Measurements from ENCODE around the gene DDX46. TPM values are rescaled to one million over a fixed set of nuclear protein-coding genes. Genes with fewer than 3 reads are reported as not detected.

DDX46 gene
- total and polyA plus RNA-seq, 2 of the 8 experiments (the other 6 are each of a cell fraction or from before 2014, with no cell fraction given): 22.6 to 110 TPM

DNA sequence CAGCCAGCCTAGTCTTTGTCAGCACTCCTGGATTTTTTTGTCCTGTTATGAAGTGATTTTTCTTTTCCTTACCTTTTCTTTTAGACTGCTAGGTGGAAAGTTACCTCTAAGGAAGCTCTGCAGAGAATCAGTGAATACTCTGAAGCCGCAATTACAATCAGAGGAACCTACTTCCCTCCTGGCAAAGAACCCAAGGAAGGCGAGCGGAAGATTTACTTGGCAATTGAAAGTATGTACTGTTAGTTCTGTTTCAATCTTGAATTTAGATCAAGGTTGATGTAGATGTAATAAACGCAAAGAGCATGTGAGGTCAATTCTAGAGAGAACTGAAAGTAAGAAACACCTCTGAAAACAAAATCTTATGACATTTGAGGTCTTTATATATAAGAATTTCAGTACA lies 60.2 kb downstream of the DDX46 start:
- no peak overlapping the region for H2AFZ ChIP-seq (ENCODE audit: low read length)
- ChIA-PET POLR2A (ENCODE audit: partially characterized antibody) (no interaction called here), CTCF (ENCODE audit: partially characterized antibody) (interaction anchor here (0.9 kb wide), 2 partner anchors 19 to 85 kb away, joined by 3 to 4 read pairs; no protein-coding TSS in a partner anchor)
- no peak overlapping the region for H2BK12ac ChIP-seq (ENCODE audit: low read depth, low read length)
- H3K4me2 ChIP-seq (ENCODE audit: insufficient read depth in 1 of 2, low read depth in 2 of 2, low read length in 2 of 2): no peak overlapping the region
- H4K5ac ChIP-seq (ENCODE audit: insufficient read length, low read depth, low read length): no peak overlapping the region
- no peak overlapping the region for H3K27ac ChIP-seq (ENCODE audit: low read depth, low read length)
- no peaks in the 10 kb centered on the region for H4K20me1 ChIP-seq (replicated peaks in 1 of 2; ENCODE audit: control insufficient read depth in 1 of 2, insufficient read depth in 2 of 2, low read length in 2 of 2)
- H3K4me1 ChIP-seq (replicated peaks in 1 of 4; ENCODE audit: control insufficient read depth in 3 of 4, insufficient read depth in 4 of 4, low read length in 3 of 4): no peaks in the 10 kb centered on the region
- H3K4me3 ChIP-seq (ENCODE audit: extremely low read depth in 1 of 4, insufficient read depth in 2 of 4, low read depth in 3 of 4, low read length in 4 of 4): no peak overlapping the region
- no peak overlapping the region for H2BK20ac ChIP-seq (ENCODE audit: low read length)
- FAIRE-seq (no peak), DNase-seq (ENCODE audit: low read depth in 1 of 2, low spot score in 2 of 2) (no peak)
- H3K9me3 ChIP-seq (ENCODE audit: insufficient read depth in 2 of 2, low read depth in 1 of 2, low read length in 1 of 2): no peaks in the 10 kb centered on the region
- peaks cover 11 to 79% (median 51%) of the 10 kb centered on the region in 4 experiments for H3K36me3 ChIP-seq (ENCODE audit: control insufficient read depth in 2 of 4, insufficient read depth in 4 of 4, low read length in 3 of 4)
- no peaks in the 10 kb centered on the region for H3K27me3 ChIP-seq (replicated peaks in 1 of 4; ENCODE audit: control insufficient read depth in 3 of 4, extremely low read depth in 1 of 4, insufficient read depth in 3 of 4, low read length in 3 of 4)
- no peak overlapping the region for H4K91ac ChIP-seq (replicated peaks; ENCODE audit: insufficient read length, low read length)
- H3K56ac ChIP-seq (replicated peaks; ENCODE audit: insufficient read length, low read depth, low read length): no peak overlapping the region
- H3K23me2 ChIP-seq (ENCODE audit: low read depth, low read length): no peaks in the 10 kb centered on the region
- H2BK120ac ChIP-seq (replicated peaks; ENCODE audit: low read depth, low read length): no peak overlapping the region
- no peak overlapping the region for H3K4ac ChIP-seq (replicated peaks; ENCODE audit: insufficient read length, low read depth, low read length)
- H2BK15ac ChIP-seq (ENCODE audit: low read length): no peak overlapping the region
- H2AK5ac ChIP-seq (ENCODE audit: low read depth, low read length): no peak overlapping the region
- no peak overlapping the region for H3K9ac ChIP-seq (replicated peaks in 1 of 4; ENCODE audit: extremely low read depth in 1 of 4, low read depth in 3 of 4, low read length in 3 of 4)
- no peaks in the 10 kb centered on the region for H3K79me2 ChIP-seq (ENCODE audit: control insufficient read depth in 1 of 2, insufficient read depth in 2 of 2, low read length in 2 of 2)
- WGBS, 2 experiments (ENCODE audit: extremely low coverage in 1 of 2, insufficient coverage in 1 of 2, insufficient read length in 1 of 2, insufficient replicate concordance in 2 of 2, low coverage in 1 of 2, low lambda C conversion rate in 2 of 2, missing lambda C conversion rate in 1 of 2): 99% methylated on average over 4 of the region's 4 CpGs; no CpG with 5 or more reads in 1 of the 2 experiments
- no peak overlapping the region for H3K14ac ChIP-seq (ENCODE audit: insufficient read length)
- no peak overlapping the region for H3K18ac ChIP-seq (ENCODE audit: extremely low read depth, low read length)
- TF ChIP-seq RBBP5 (IDR thresholded peaks at IDR 0.05; ENCODE audit: borderline replicate concordance, low read depth, low read length) (no peak), YY1 (IDR thresholded peaks at IDR 0.05; ENCODE audit: low read depth, low read length) (no peak), TBP (IDR thresholded peaks at IDR 0.05; ENCODE audit: low read depth, low read length) (no peak), KDM1A (IDR thresholded peaks at IDR 0.05; ENCODE audit: borderline replicate concordance, low read length) (no peak), TCF12 (IDR thresholded peaks at IDR 0.05; ENCODE audit: low read depth, low read length) (no peak), PHF8 (conservative IDR thresholded peaks at IDR 0.05; ENCODE audit: low read depth, low read length) (no peak), CTBP2 (IDR thresholded peaks at IDR 0.05; ENCODE audit: borderline replicate concordance, insufficient read depth, insufficient read length, low read length) (no peak), BRCA1 (IDR thresholded peaks at IDR 0.05; ENCODE audit: low read depth, low read length) (no peak)
- TF ChIP-seq, protein P1, sequence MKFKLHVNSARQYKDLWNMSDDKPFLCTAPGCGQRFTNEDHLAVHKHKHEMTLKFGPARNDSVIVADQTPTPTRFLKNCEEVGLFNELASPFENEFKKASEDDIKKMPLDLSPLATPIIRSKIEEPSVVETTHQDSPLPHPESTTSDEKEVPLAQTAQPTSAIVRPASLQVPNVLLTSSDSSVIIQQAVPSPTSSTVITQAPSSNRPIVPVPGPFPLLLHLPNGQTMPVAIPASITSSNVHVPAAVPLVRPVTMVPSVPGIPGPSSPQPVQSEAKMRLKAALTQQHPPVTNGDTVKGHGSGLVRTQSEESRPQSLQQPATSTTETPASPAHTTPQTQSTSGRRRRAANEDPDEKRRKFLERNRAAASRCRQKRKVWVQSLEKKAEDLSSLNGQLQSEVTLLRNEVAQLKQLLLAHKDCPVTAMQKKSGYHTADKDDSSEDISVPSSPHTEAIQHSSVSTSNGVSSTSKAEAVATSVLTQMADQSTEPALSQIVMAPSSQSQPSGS (IDR thresholded peaks at IDR 0.05; ENCODE audit: low read length): no peak
- H3K79me1 ChIP-seq (ENCODE audit: low read depth, low read length): no peaks in the 10 kb centered on the region
- H4K8ac ChIP-seq (ENCODE audit: extremely low read depth, insufficient read depth, low read length): no peak overlapping the region
- no peak overlapping the region for H2BK5ac ChIP-seq (ENCODE audit: low read depth, low read length)
- no peak overlapping the region for H3K23ac ChIP-seq (ENCODE audit: insufficient read length)
